ENCODE results near the gene IFITM1. TPM values are rescaled to one million over a fixed set of nuclear protein-coding genes. Genes with fewer than 3 reads are reported as not detected.
"Not testable (repeated sequence)": the region's sequence is repeated elsewhere in the genome, so short reads cannot be mapped to it uniquely, and the experiment has no call there.

The IFITM1 gene
- total RNA-seq, 1 donor from 2014 or later, result 2.3 TPM

DNA sequence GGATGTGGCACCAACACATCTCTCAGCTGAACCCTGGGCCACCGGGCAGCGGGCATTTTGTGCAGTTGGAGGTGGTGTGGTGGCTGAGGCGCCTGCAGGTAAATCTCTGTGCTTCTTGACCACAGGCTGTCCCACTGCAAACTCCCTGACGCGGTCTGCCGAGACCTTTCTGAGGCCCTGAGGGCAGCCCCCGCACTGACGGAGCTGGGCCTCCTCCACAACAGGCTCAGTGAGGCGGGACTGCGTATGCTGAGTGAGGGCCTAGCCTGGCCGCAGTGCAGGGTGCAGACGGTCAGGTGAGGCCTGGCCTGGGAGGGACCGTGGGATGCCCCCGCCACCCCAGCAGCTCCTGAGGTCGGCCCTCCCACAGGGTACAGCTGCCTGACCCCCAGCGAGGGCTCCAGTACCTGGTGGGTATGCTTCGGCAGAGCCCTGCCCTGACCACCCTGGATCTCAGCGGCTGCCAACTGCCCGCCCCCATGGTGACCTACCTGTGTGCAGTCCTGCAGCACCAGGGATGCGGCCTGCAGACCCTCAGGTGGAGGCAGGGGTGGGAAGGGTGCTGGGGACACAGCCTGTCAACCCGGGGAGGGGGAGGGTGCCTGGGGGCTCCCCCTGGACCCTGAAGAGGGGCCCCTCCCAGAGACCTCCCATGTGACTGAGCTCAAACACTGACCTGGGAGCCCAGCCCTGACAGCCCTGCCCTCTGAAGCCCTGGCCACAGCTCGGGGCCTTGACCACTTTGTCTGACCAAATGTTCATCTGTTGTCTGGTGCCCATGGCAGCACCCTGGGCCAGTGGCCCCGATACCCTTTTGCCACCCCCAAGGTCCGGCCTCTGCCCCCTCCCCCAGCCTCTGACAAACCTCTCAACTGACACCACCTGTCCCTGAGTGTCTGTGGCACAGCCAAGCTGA, 29.5 kb upstream of the IFITM1 start:
- H3K36me3 Mint-ChIP-seq (ENCODE audit: insufficient read depth), result no peaks in the 10 kb centered on the region
- H3K27me3 Mint-ChIP-seq, result peaks cover 28% of the 10 kb centered on the region
- H3K4me3 Mint-ChIP-seq (ENCODE audit: low read depth), result no peak overlapping the region
- H3K4me1 Mint-ChIP-seq (ENCODE audit: low read depth), result peaks cover 2% of the 10 kb centered on the region
- TF ChIP-seq, protein P1, sequence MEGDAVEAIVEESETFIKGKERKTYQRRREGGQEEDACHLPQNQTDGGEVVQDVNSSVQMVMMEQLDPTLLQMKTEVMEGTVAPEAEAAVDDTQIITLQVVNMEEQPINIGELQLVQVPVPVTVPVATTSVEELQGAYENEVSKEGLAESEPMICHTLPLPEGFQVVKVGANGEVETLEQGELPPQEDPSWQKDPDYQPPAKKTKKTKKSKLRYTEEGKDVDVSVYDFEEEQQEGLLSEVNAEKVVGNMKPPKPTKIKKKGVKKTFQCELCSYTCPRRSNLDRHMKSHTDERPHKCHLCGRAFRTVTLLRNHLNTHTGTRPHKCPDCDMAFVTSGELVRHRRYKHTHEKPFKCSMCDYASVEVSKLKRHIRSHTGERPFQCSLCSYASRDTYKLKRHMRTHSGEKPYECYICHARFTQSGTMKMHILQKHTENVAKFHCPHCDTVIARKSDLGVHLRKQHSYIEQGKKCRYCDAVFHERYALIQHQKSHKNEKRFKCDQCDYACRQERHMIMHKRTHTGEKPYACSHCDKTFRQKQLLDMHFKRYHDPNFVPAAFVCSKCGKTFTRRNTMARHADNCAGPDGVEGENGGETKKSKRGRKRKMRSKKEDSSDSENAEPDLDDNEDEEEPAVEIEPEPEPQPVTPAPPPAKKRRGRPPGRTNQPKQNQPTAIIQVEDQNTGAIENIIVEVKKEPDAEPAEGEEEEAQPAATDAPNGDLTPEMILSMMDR (IDR thresholded peaks at IDR 0.05; ENCODE audit: unreplicated experiment), result no peak
- H3K9me3 Mint-ChIP-seq (ENCODE audit: low read depth), result no peaks in the 10 kb centered on the region
- DNase-seq (ENCODE audit: low spot score, unreplicated experiment), result no peak
- no peak overlapping the region for H3K27ac Mint-ChIP-seq

DNA sequence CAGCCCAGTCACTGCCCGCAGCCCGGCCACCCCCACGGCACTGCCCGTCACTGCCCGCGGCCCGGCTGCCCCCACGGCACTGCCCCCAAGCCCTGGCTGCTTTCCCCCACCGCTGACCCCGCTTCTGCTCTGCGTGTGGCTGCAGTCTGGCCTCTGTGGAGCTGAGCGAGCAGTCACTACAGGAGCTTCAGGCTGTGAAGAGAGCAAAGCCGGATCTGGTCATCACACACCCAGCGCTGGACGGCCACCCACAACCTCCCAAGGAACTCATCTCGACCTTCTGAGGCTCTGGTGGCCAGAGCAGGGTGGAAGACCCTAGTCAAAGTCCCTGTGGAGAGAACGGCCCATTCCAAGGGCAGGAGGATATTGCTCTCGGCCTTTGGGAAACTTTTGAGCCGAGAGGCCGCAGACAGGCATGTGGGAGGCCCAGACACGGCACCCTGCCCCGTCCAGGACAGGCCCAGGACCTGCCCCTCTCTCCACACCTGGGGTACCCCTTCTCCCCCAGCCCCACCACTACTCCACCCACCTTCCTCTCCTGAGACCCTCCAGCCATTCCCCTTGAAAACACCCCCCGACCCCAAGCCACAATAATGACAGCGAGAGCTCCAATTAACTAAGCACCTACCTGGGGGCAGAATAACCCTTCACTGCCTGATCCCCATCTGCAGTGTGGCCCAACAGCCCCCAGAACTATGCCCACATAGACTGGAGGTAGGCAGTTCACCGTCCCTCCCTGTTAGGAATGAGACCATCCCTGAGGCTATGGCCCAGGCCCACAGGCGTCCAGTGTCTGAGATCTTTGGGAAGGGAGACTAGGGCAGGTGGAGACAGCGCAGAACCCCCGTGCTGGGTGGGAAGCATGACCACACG, 28.6 kb upstream of the IFITM1 start:
- H3K4me3 Mint-ChIP-seq (ENCODE audit: low read depth), result no peak overlapping the region
- no peak overlapping the region for H3K27ac Mint-ChIP-seq

DNA sequence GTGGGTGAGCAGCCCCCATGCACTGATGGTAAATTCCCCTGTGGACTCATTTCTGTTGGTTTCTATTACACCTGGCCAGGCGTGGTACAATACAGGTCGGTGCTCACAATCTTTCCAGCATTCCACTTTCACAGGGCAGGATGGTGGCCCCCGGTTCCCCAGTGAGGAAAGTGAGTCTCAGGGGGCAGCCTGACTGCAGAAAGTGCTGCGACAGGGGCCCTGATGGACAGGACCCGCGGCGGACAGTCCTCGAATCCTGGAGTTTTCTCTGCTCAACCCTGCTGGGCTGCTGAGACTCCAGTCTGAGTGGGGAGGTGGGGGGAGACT, 28.0 kb upstream of the IFITM1 start:
- H3K36me3 Mint-ChIP-seq (ENCODE audit: insufficient read depth), result no peaks in the 10 kb centered on the region
- H3K4me3 Mint-ChIP-seq (ENCODE audit: low read depth), result no peak overlapping the region
- no peaks in the 10 kb centered on the region for H3K9me3 Mint-ChIP-seq (ENCODE audit: low read depth)
- peaks cover 3% of the 10 kb centered on the region for H3K4me1 Mint-ChIP-seq (ENCODE audit: low read depth)
- TF ChIP-seq, protein P1 (IDR thresholded peaks at IDR 0.05; ENCODE audit: unreplicated experiment), result no peak
- no peak overlapping the region for H3K27ac Mint-ChIP-seq
- no peak for DNase-seq (ENCODE audit: low spot score, unreplicated experiment)
- peaks cover 28% of the 10 kb centered on the region for H3K27me3 Mint-ChIP-seq

More for the DNA sequence above, 28.6 kb upstream of the IFITM1 start:
- H3K4me1 Mint-ChIP-seq (ENCODE audit: low read depth), result peaks cover 3% of the 10 kb centered on the region
- TF ChIP-seq, protein P1 (IDR thresholded peaks at IDR 0.05; ENCODE audit: unreplicated experiment), result no peak
- no peaks in the 10 kb centered on the region for H3K36me3 Mint-ChIP-seq (ENCODE audit: insufficient read depth)
- H3K27me3 Mint-ChIP-seq, result peaks cover 28% of the 10 kb centered on the region
- no peak for DNase-seq (ENCODE audit: low spot score, unreplicated experiment)
- H3K9me3 Mint-ChIP-seq (ENCODE audit: low read depth), result no peaks in the 10 kb centered on the region

DNA sequence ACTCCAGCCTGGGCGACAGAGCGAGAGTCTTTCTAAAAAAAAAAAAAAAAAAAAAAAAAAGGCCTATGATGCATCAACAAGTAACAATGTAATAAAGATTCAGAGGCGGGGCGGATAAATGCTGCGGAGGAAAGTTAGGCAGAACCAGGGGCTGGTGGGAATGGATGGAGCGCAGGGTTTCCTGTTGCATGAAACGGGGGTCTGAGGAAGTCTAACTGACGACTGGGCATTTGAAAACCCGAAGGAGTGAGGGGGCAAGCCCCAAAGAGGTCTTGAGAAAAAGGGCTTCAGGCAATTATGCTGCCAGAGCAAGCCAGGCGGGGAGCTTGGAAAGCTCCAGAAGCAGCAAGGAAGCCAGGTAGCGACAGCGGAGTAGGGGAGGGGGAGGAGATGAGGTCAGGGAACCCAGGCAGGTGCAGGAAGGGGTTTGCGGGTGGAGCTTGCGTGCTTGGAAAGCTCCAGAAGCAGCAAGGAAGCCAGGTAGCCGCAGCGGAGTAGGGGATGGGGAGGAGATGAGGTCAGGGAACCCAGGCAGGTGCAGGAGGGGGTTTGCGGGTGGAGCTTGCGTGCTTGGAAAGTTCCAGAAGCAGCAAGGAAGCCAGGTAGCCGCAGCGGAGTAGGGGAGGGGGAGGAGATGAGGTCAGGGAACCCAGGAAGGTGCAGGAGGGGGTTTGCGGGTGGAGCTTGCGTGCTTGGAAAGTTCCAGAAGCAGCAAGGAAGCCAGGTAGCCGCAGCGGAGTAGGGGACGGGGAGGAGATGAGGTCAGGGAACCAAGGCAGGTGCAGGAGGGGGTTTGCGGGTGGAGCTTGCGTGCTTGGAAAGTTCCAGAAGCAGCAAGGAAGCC, 26.6 kb upstream of the IFITM1 start:
- not testable (repeated sequence) for H3K9me3 Mint-ChIP-seq (ENCODE audit: low read depth); H3K36me3 Mint-ChIP-seq (ENCODE audit: insufficient read depth); H3K4me1 Mint-ChIP-seq (ENCODE audit: low read depth); H3K27ac Mint-ChIP-seq; DNase-seq (ENCODE audit: low spot score, unreplicated experiment)
- Mint-ChIP-seq H3K4me3 (ENCODE audit: low read depth) (peak overlapping the region; percentile 57), H3K27me3 (peaks cover 24% of the 10 kb centered on the region)

DNA sequence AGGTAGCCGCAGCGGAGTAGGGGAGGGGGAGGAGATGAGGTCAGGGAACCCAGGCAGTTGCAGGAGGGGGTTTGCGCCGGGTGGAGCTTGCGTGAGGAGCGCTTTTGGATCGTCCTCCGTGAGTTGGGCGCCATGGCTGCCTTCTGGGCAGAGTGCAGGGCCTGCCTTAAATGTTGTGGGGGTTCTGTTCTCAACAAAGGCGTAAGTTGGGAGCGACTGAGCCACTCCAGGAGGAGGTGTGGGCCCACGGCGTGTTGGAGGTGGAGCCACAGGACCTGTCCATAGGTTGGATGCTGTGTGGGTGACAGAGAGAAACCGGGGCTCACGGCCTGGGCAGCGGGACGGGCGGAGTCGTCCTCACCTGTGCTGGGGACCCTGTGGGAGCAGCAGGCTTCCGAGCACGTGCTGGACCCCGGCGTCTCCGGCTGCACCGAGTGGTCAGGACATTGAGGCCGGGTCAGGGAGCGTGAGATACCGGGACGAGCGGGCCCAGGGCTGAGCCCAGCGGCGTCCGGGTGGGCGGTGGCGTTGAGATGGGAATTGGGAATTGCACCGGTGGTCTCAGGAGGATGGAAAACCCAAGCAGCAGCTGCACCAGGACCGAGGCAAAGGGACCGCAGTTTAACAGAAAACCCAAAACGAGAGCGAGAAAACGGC, 25.9 kb upstream of the IFITM1 start:
- Mint-ChIP-seq H3K27me3 (peaks cover 17% of the 10 kb centered on the region), H3K36me3 (ENCODE audit: insufficient read depth) (peaks cover 2% of the 10 kb centered on the region), H3K9me3 (ENCODE audit: low read depth) (no peaks in the 10 kb centered on the region), H3K4me3 (ENCODE audit: low read depth) (peak overlapping the region; percentile 74), H3K4me1 (ENCODE audit: low read depth) (peaks cover 5% of the 10 kb centered on the region), H3K27ac (peak overlapping the region; percentile 45)
- TF ChIP-seq, protein P1 (IDR thresholded peaks at IDR 0.05; ENCODE audit: unreplicated experiment), result no peak
- DNase-seq (ENCODE audit: low spot score, unreplicated experiment), result no peak

All from progenitor cell of endocrine pancreas (in vitro differentiated cells).